Activated B cell treated with CpG ODN at 0.5 μM for 24 hours (primary cell): ENCODE measurements around the gene IRF4. TPM values are rescaled to one million over a fixed set of nuclear protein-coding genes. Genes with fewer than 3 reads are reported as not detected.

Source experiments
- ATAC-seq: fragments of 200-7000 bp; cut with Tn5 transposase; one replicate; pipeline ENCODE4 v1.10.0; 2021; ENCODE audit warnings: low read depth, mild to moderate bottlenecking, moderate library complexity
- CTCF ChIA-PET: fragments of 350-600 bp; sonication (Branson Sonifier 250); formaldehyde crosslinking; loops from one replicate; lab custom pipeline; 2021; ENCODE audit warnings: antibody characterized with exemption; lab: Charles Lee
- POLR2A ChIA-PET: fragments of 350-600 bp; sonication (Branson Sonifier 250); formaldehyde crosslinking; loops from one replicate; lab custom pipeline; 2021; ENCODE audit warnings: antibody characterized with exemption; lab: Charles Lee
- DNase-seq: peaks from one replicate; pipeline ENCODE4 v3.0.0; 2022
- H3K27ac Mint-ChIP-seq: one replicate; pipeline ENCODE4 v1.8.0; 2020; ENCODE audit warnings: mixed read lengths
- H3K27me3 Mint-ChIP-seq: one replicate; pipeline ENCODE4 v1.8.0; 2021; ENCODE audit warnings: mixed read lengths
- H3K36me3 Mint-ChIP-seq: one replicate; pipeline ENCODE4 v1.8.0; 2021; ENCODE audit warnings: low read depth, mixed read lengths
- H3K4me1 Mint-ChIP-seq: one replicate; pipeline ENCODE4 v1.8.0; 2021; ENCODE audit warnings: mixed read lengths
- H3K4me3 Mint-ChIP-seq: one replicate; pipeline ENCODE4 v1.8.0; 2020; ENCODE audit warnings: mild to moderate bottlenecking, mixed read lengths
- H3K9me3 Mint-ChIP-seq: one replicate; pipeline ENCODE4 v1.8.0; 2020; ENCODE audit warnings: mixed read lengths
- intact Hi-C: fragments of 100-400 bp; cut with micrococcal nuclease; formaldehyde crosslinking; loops from one replicate; pipeline ENCODE4 v1.15.1; 2024
- total RNA-seq: library from RNA; stranded (reverse); gene quantifications from 2 replicates; pipeline ENCODE4 v1.2.3, GENCODE V29; 2022
- TF ChIP-seq, protein P1 (sequence below): fragments of 200-600 bp; IDR thresholded peaks from one replicate; pipeline ENCODE4 v1.8.0; 2022; ENCODE audit warnings: antibody characterized with exemption, mild to moderate bottlenecking

IRF4 gene
- total RNA-seq, 1 donor from 2014 or later: 417 TPM

DNA sequence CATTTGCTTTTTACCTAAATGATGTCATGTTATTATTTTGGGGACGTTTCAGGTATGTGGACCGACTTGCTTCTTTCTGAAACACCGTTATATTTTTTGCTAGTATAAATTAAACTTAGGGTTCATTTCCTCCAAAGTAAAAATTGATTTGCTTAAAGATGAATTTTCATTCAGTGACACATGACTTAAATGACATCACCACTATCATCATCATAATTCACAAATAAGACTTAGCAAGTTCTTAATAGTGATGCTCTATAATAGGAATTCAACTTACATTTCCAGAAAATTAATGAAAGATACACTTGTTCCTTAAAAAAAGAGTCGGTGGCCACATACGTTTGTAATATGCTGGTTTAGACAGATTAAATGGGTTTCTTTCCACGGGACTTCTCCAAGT is 9.3 kb downstream of the IRF4 start:
- Mint-ChIP-seq H3K36me3 (peaks cover 93% of the 10 kb centered on the region), H3K9me3 (no peaks in the 10 kb centered on the region), H3K27me3 (no peaks in the 10 kb centered on the region), H3K27ac (peak overlapping the region; percentile 18), H3K4me3 (peak overlapping the region; percentile 15), H3K4me1 (peaks cover 93% of the 10 kb centered on the region)
- intact Hi-C loops: no loop called here
- POLR2A ChIA-PET: interaction anchor here (1.0 to 8.4 kb wide), 3 partner anchors 9 to 108 kb away, joined by 3 to 255 read pairs (median 4); partner anchors contain the start of gene IRF4
- ATAC-seq (no peak), DNase-seq (no peak)
- CTCF ChIA-PET: no interaction called here
- TF ChIP-seq, protein P1, sequence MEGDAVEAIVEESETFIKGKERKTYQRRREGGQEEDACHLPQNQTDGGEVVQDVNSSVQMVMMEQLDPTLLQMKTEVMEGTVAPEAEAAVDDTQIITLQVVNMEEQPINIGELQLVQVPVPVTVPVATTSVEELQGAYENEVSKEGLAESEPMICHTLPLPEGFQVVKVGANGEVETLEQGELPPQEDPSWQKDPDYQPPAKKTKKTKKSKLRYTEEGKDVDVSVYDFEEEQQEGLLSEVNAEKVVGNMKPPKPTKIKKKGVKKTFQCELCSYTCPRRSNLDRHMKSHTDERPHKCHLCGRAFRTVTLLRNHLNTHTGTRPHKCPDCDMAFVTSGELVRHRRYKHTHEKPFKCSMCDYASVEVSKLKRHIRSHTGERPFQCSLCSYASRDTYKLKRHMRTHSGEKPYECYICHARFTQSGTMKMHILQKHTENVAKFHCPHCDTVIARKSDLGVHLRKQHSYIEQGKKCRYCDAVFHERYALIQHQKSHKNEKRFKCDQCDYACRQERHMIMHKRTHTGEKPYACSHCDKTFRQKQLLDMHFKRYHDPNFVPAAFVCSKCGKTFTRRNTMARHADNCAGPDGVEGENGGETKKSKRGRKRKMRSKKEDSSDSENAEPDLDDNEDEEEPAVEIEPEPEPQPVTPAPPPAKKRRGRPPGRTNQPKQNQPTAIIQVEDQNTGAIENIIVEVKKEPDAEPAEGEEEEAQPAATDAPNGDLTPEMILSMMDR: no peak

DNA sequence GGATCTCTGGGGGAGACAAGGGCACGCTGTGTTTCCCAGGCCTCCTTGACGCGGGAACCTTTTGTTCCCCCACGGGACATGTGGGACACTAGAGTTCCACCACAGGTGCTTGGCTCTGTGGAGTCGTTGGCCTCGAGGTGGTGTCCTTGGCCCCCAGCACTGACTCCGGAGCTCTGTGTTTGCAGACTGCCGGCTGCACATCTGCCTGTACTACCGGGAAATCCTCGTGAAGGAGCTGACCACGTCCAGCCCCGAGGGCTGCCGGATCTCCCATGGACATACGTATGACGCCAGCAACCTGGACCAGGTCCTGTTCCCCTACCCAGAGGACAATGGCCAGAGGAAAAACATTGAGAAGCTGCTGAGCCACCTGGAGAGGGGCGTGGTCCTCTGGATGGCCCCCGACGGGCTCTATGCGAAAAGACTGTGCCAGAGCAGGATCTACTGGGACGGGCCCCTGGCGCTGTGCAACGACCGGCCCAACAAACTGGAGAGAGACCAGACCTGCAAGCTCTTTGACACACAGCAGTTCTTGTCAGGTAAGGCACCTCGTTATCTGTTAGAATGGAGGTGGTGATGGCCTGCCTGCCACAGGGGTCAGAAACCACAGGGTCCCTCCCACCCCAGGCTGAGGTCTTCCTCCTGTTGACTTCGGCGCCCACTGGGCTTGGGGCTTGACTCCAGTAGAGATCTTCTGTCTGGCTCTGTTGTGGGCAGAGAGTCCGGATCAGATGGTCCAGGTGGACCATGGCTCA is 9.9 kb downstream of the IRF4 start:
- TF ChIP-seq, protein P1: no peak
- no peak for DNase-seq
- Mint-ChIP-seq H3K4me1 (peaks cover 94% of the 10 kb centered on the region), H3K9me3 (no peaks in the 10 kb centered on the region), H3K27ac (peak overlapping the region; percentile 89), H3K36me3 (peaks cover 94% of the 10 kb centered on the region), H3K4me3 (peak overlapping the region; percentile 75), H3K27me3 (no peaks in the 10 kb centered on the region)
- no peak for ATAC-seq
- CTCF ChIA-PET: no interaction called here
- intact Hi-C loops: no loop called here
- POLR2A ChIA-PET: interaction anchor here (1.6 to 8.4 kb wide), 3 partner anchors 10 to 175 kb away, joined by 4 to 255 read pairs (median 32); partner anchors contain the start of gene IRF4

DNA sequence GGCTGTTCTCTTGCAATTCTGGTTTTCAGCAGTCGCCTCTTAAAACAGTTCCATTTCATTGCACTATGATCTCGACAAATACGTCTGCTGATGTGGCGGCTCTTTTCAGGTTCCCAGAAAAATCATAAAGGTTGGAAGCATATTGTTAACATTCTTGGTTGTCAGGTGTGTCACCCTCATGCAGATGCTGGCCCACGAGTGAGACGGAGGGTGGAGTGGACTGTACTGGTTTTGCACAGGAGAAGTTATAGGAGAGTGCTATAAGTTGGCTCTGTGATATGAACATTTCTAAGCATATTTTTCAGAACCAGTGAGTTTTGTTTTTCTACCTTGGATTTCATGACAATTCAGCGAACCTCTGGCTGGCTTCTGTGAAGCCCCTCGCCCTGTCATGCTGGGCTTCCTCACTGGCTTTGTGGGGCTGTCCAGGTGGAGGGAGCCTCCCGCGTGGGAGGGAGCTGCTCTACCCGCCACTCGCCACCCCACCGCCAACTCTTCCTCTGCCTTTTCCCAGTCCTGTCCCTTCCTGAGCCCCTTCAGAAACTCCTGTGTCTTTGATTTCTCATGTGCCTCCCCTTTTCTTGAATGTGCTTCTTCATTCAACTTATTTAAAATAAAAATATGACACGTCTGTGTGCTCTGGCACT is 10.6 kb downstream of the IRF4 start:
- ATAC-seq: no peak
- ChIA-PET POLR2A (interaction anchor here (0.6 to 8.4 kb wide), 6 partner anchors 10 to 217 kb away, joined by 3 to 255 read pairs (median 15); partner anchors contain the start of genes DUSP22 and IRF4), CTCF (no interaction called here)
- Mint-ChIP-seq H3K9me3 (no peaks in the 10 kb centered on the region), H3K4me3 (peak overlapping the region; percentile 75), H3K27ac (peak overlapping the region; percentile 89), H3K36me3 (peaks cover 97% of the 10 kb centered on the region), H3K4me1 (peaks cover 96% of the 10 kb centered on the region), H3K27me3 (no peaks in the 10 kb centered on the region)
- TF ChIP-seq, protein P1: no peak
- intact Hi-C loops: no loop called here
- no peak for DNase-seq

DNA sequence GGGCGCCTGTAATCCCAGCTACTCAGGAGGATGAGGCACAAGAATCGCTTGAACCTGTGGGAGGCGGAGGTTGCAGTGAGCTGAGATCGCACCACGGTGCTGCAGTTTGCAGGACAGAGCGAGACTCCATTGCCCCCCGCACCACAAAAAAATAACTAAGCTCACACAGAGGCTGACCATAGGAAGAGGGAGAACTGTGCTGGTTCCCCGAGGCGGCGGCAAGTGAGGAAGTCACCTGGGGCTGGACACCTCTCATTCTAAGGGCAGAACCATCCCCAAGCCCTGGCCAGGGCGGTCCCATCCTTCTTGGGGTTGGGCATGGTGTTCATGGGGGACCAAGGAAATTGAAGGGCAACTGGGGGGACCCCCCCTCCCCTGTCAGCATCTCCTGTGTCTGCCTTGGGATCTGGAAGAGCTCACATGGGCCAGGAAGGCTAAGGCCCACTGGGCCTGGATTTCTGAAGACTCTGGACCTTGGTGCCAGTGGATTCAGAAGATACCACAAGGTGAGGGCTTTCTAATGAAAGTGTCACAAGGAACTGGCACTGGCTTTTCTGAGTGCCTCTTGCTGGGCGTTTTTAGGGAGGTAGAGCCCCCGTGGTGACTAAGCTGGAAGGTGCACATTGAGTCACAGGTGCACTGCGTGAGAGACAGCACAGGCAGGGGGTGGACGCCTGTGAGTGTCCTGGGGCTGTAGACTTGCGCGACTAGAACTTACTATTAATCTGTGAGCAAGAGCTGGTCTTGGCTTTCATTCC is 11.5 kb downstream of the IRF4 start:
- H3K36me3 Mint-ChIP-seq: peaks cover 97% of the 10 kb centered on the region
- peak overlapping the region; percentile 75 for H3K4me3 Mint-ChIP-seq
- no peaks in the 10 kb centered on the region for H3K27me3 Mint-ChIP-seq
- peak overlapping the region; percentile 89 for H3K27ac Mint-ChIP-seq
- H3K9me3 Mint-ChIP-seq: no peaks in the 10 kb centered on the region
- ChIA-PET POLR2A (interaction anchor here (0.6 to 8.4 kb wide), 19 partner anchors 10 to 219 kb away, joined by 3 to 255 read pairs (median 4); partner anchors contain the start of genes DUSP22 and IRF4), CTCF (interaction anchor here (0.9 to 3.0 kb wide), 6 partner anchors 9 to 214 kb away, joined by 3 to 14 read pairs (median 4); partner anchors contain the start of gene IRF4)
- ATAC-seq (peak; percentile 14), DNase-seq (no peak)
- H3K4me1 Mint-ChIP-seq: peaks cover 95% of the 10 kb centered on the region
- intact Hi-C loops: no loop called here
- TF ChIP-seq, protein P1: no peak
